NCI-H1930 (cell line): ENCODE measurements around the gene TNFSF11.
"Not testable (repeated sequence)": the region's sequence is repeated elsewhere in the genome, so short reads cannot be mapped to it uniquely, and the experiment has no call there.

Experiments used
- DNase-seq, 2 experiments: peaks; one replicate each; lab custom pipeline; 2025; lab: John Stamatoyannopoulos, UW

The TNFSF11 gene

DNA sequence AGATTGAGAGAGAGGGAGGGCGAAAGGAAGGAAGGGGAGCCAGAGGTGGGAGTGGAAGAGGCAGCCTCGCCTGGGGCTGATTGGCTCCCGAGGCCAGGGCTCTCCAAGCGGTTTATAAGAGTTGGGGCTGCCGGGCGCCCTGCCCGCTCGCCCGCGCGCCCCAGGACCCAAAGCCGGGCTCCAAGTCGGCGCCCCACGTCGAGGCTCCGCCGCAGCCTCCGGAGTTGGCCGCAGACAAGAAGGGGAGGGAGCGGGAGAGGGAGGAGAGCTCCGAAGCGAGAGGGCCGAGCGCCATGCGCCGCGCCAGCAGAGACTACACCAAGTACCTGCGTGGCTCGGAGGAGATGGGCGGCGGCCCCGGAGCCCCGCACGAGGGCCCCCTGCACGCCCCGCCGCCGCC is at the start of gene TNFSF11:
TNFSF11 (plus strand) TSS at position 142 of the 400 bp plus-strand sequence; CDS start at position 294, 152 bp downstream.
- DNase-seq = no peak

- no peak for DNase-seq
Measured at GRCh38 chr13:42524487-42525034, 49.4 kb upstream of the TNFSF11 start.

DNA sequence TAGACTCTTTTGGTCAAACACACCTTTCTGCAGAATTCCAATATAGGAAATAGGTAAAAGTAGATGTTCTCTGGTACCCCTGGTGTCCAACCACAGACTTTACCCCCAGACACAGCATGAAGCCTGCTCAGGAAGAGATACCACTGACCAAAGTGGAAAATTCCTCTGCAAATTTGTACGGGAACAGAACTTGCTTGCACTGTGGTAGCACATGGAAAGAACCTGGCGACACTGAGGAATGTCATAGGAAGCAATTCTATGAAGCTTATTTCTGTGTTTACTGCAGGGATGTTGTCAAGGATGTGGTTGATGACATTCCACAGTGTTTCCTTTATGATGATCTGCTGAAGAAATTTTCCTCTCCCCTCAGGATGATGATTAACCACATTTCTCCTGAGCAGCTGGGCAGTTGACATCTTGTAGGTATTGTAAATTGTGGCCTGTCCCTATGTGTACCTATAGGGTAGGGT is 48.9 kb upstream of the TNFSF11 start:
- no peak for DNase-seq

- no peak for DNase-seq
Measured at GRCh38 chr13:42526276-42526675, 47.7 kb upstream of the TNFSF11 start.

- no peak for DNase-seq
Measured at GRCh38 chr13:42526804-42527203, 47.1 kb upstream of the TNFSF11 start.

GRCh38 chr13:42532561-42533335 is 41.2 kb upstream of the TNFSF11 start:
- no peak for DNase-seq

- DNase-seq = no peak
Measured at GRCh38 chr13:42533336-42533591, 40.7 kb upstream of the TNFSF11 start.

DNA sequence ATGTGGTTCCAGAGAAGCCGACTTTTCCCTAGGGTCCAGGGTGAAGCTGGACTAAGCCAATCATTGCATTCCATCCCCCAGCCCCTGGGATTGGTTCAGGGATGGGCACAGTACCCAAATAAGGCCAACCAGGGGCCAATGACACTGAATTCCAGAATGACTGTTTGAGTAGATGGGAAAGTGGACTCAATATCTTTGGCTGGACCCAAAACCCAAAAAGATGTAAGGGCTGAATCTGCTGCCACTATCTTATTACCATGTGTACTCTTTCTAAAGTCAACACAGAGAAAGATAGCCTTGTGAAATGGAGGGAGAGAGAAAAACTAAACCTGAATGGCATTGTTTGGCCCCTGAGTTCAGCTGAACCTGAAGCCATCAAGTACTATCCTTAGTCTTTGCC is 39.2 kb upstream of the TNFSF11 start:
- DNase-seq = no peak

- DNase-seq = no peak
Measured at GRCh38 chr13:42538996-42539395, 35.0 kb upstream of the TNFSF11 start.

GRCh38 chr13:42539670-42540069 is 34.3 kb upstream of the TNFSF11 start:
- DNase-seq = no peak

DNA sequence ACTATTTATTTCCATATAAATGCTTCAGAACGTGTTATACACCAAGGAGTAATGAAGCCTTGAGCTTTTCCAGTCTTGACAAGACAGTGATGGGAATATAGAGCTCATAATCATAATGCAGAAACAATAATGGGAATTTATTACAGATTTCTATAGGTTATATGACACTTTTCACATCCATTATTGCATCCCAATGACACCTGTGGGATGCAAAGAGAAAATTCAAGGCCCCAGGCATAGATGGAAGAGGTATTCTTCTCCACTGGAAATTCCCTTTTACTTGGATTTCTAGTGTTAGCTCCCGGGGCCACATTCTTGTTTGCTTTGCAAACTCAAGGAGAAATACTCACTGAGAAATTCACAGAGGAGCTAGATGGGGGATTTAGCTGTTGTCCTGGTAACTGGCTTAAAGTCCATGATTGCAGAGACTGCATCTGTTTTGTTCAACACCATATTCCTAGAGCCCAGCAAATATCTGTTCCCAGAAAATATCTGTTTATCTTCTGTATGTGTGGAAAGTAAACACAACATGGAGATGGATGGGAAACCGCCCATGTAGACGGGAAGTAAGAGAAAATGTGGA is 30.6 kb upstream of the TNFSF11 start:
- no peak for DNase-seq

GRCh38 chr13:42544246-42544926 is 29.6 kb upstream of the TNFSF11 start:
- no peak for DNase-seq

- no peak for DNase-seq
Measured at GRCh38 chr13:42545842-42546241, 28.1 kb upstream of the TNFSF11 start.

DNA sequence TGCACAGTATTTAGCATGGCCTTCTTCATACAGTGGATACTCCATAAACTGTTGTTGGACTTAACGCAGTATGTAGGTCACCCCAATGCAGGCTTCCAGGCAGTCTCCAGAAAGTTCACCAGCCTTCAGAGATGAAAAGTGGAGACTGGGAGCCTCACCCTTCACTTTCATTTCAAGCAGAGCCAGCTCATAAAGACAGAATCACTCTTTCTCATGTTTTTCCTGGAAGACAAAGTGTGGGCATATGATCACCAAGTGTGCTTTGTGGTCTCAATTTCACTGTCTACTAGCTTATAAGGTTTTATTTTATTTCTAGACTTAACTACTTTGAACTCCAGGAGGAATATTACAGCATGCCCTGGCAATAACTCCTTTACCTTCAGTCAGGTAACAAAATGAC is 26.3 kb upstream of the TNFSF11 start:
- no peak for DNase-seq

- no peak for DNase-seq
Measured at GRCh38 chr13:42548731-42549551, 25.0 kb upstream of the TNFSF11 start.

DNA sequence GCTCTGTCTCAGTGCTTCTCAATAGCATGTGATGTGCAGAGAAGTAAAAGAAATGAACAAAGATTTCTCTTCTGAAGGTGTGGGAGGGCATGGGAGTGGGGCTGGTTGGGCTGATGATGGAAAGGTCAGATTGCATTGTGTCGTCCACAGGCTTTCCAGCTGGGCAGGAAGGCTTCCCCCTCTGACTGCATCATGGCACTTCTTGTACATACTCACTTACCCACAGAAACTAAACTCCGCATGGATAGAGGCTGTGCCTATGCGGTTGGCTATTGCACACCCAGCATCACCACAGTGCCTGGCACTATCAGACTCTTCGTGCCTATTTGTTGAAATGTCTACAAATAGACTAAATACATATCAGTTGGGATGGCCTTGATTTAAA is 24.4 kb upstream of the TNFSF11 start:
- no peak for DNase-seq

GRCh38 chr13:42551611-42552010 is 22.3 kb upstream of the TNFSF11 start:
- DNase-seq = no peak

- no peak for DNase-seq
Measured at GRCh38 chr13:42553098-42554046, 20.6 kb upstream of the TNFSF11 start.

DNA sequence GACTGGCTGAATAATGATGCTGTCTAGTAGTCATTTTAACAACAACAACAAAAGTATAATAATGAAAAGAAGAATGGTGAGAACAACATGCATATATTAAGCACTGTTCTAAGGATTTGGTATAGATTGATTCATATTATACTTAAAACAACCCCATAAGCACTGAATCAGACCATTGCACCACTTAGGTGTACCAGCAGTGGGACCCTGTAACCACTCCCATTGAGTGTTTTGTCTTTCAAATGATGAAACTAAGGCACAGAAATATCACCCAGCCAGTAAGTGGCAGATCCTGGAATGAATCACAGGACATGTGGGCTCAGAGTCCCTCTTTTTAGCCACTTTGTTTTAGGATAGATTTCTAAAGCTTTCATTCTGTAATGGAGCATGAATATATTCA is 14.9 kb upstream of the TNFSF11 start:
- no peak for DNase-seq

DNA sequence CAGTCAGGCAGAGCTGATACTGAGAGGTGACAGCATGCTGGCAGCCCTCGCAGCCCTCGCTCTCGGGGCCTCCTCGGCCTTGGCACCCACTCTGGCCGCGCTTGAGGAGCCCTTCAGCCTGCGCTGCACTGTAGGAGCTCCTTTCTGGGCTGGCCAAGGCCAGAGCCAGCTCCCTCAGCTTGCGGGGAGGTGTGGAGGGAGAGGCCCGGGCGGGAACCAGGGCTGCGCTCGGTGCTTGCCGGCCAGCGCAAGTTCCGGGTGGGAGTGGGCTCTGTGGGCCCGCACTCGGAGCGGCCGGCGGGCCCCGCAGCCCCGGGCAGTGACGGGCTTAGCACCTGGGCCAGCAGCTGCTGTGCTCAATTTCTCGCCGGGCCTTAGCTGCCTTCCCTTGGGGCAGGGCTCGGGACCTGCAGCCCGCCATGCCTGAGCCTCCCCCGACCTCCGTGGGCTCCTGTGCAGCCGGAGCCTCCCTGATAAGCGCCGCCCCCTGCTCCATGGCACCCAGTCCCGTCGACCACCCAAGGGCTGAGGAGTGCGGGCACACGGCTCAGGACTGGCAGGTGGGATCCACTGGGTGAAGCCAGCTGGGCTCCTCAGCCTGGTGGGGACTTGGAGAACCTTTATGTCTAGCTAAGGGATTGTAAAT is 14.3 kb upstream of the TNFSF11 start:
- not testable (repeated sequence) for DNase-seq
